ENCODE data around the gene EAF2.
"Not testable (repeated sequence)": the region's sequence is repeated elsewhere in the genome, so short reads cannot be mapped to it uniquely, and the experiment has no call there.

Gene EAF2

DNA sequence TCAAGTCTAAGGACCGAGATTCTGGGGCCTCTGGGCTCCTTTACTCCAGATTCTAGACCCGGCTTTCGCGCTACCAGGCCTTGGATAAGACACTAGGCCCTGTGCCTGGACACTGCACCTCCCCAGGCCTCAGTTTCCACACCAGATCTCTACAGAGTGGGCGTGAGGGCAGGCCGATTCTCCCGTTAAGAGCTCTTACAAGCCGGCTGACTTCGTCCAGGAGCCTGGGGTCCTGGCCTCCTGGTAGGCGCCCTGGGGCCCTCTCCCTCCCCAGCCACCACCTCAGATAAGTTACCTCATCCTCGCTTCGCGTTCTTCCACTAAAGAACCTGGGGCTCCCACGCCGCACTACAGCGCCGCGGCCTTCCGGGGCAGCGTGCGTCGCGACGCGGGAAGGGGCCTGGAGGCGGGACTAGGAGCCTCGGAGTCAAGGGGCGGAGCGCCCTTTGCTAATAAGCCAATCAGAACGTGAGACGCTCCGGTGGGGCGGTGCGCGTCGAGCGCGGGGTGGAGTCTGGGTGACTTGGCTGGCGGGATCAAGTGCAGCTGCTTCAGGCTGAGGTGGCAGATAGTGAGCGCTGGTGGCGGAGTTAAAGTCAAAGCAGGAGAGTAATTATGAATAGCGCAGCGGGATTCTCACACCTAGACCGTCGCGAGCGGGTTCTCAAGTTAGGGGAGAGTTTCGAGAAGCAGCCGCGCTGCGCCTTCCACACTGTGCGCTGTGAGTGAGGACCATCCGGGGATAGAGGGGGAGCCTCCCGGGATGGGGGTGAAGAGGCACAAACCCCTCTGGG, at the start of gene EAF2, which contains the start of gene IQCB1:
TSS of gene EAF2 (plus strand) at position 539 of the 794 bp plus-strand sequence. CDS start at position 616, 77 bp downstream.
TSS of gene IQCB1 (minus strand) at position 390 of the 794 bp plus-strand sequence. CDS start 6,100 bp downstream, outside the sequence.
- peak; percentile 95 for DNase-seq

GRCh38 chr3:121786485-121786884, 48.5 kb upstream of the EAF2 start:
- no peak for DNase-seq

GRCh38 chr3:121793078-121793477, 41.9 kb upstream of the EAF2 start:
- DNase-seq = no peak

GRCh38 chr3:121794264-121794983, 40.6 kb upstream of the EAF2 start:
- DNase-seq = no peak

DNA sequence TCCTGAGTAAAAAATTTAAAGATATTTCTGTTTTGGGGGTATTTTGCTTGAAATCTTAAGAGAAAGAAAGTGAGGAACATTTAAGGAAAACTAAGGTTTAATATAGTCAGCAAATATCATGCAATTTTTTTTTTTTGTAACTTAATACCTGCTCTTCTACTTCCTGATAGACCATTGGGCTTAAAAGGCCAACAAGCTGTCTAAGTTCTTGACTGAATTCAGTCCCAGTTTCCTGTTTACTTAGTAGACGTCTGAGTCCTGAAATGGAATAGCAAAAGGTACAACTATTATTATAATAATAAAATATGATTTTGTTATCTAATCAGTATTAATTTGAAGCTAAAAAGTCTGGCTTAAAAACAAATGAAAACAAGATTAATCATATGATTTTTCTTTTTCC, 38.0 kb upstream of the EAF2 start:
- no peak for DNase-seq

GRCh38 chr3:121800906-121801305, 34.1 kb upstream of the EAF2 start:
- DNase-seq = no peak

- no peak for DNase-seq
Observed at GRCh38 chr3:121803771-121804320, 31.2 kb upstream of the EAF2 start.

DNA sequence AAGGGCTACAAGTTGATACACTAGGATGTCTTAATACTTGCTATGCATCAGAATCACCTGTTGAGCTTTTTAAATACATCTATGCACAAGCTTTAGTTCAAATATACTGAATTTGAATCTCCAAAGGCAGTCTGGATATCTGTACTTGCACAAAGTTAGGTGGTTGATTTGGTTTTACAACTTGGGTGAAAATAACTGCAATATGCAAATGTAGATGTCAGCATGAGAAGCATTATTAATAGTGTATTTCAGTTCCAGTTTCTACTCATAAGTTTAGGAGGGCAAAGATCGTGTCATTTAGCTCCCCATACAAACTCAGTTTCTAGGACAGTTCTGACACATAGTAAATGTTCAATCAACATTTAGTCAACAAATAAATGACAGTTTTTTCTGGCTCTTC, 25.8 kb upstream of the EAF2 start:
- no peak for DNase-seq

DNA sequence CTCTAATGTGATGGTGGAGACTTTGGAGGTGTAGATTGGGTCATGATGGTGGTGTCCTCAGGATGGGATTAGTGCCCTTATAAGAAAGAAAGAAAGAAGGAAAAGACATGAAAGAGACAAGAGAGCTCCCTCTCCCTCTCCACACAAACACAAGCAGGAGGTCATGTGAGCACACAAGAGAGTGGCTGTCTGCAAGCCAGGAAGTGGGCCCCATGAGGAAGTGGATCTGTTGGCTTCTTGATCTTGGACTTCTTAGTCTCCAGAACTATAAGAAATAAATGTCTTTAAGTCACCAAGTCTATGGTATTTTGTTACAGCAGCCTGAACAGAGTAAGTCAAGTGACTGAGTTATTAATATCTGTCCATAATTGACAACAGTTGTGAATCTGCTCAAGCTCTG, 17.3 kb upstream of the EAF2 start:
- no peak for DNase-seq

DNA sequence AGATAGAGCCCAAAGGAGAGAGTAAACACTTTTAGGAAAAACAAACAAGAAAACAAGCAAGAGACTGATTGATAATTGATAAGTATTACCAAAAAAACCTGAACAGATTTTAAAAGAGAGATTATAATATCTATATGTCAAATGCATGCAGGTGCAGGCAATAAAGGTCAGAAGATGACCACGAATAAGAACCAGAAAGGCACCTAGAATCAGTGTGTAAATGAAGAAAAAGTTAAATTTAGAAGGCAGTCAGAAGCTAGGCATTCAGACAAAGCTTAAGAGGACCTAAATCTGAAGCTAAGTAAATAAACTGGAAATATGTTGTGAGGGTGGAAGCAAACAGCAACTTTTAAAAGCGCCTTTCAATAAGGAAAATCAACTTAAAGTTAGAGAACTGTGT, 16.4 kb upstream of the EAF2 start:
- no peak for DNase-seq

DNA sequence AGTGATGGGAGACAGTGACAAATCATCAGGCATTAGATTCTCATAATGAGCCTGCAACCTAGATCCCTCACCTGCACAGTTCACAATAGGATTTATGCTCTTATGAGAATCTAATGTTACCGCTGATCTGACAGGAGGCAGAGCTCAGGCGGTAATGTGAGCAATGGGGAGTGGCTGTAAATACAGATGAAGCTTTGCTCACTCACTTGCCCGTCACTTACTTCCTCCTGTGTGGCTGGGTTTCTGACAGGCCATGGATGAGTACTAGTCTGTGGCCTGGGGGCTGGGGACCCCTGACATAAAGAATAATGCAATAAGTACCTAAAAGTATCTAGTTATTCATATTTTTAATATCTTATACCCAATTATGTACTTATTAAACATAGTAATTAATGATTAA, 15.8 kb upstream of the EAF2 start:
- no peak for DNase-seq

DNA sequence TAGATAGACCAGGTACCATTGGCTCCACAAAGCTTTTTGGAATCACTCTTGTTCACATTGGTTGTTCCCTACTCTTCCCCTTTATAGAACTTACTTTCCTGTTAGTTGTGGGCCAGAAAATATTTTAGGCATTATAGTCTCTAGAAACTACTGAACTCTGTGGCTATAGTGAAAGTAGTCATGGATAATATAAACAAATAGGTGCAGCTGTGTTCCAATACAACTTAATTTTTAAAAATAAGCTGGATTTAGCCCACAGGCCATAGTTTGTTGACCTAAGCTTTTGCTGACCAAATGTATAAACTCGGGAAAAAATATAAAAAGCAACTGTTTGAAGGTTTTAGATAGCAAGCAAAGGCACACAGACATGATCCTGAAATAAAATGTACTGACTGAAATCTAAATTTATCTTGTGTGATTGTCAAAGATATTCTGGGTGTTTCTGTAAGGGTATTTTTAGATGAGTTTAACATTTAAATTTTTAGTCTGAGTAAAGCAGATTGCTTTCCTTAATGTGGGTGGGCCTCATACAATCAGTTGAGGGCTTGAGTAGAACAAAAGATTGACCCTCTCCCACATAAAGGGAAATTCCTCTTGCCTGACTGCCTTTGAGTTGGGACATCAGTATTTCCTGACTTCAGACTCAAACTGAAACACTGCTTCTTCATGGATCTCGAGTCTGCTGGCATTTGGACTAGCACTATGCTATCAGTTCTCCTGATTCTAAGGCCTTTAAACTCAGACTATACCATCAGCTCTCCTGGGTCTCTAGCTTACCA, 13.4 kb upstream of the EAF2 start:
- no peak for DNase-seq

DNA sequence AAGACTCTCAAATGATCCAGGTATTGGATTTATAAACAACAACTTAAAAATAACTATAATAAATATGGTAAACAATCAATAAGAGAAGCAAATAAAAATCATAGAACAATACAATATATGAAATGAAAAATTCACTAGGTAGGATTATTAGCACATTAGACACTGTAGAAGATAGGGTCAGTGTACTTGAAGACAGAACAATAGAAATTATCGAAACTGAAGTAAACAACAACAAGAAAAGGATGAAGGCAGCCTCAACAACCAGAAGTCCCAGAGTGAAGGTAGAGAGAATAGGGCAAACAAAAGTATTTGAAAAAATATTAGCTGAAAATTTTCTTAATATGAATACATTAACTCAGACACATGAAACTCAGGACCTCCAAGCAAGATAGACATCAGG, 12.0 kb upstream of the EAF2 start:
- no peak for DNase-seq

GRCh38 chr3:121834157-121834670, 795 bp upstream of the EAF2 start:
- DNase-seq = no peak

DNA sequence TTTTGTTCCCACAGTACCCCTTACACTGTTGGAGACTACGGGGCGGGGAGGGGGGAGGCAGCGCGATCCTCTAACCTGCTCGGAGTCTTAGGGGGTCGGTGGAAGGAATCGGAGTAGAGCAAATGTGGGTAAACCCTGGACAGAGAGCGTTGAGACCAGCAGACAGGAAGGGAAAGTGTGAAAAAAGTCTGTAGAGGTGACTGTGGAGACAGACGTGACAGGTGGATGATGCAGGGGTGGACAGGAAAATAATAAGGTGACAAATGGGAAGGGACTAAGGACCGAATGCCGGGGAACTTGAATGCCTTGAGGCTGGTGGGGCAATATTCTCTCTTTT, 424 bp downstream of the EAF2 start:
- DNase-seq = no peak

GRCh38 chr3:121836064-121836463, 1.1 kb downstream of the EAF2 start:
- peak; percentile 6 for DNase-seq

- no peak for DNase-seq
Observed at GRCh38 chr3:121836481-121836880, 1.5 kb downstream of the EAF2 start.

DNA sequence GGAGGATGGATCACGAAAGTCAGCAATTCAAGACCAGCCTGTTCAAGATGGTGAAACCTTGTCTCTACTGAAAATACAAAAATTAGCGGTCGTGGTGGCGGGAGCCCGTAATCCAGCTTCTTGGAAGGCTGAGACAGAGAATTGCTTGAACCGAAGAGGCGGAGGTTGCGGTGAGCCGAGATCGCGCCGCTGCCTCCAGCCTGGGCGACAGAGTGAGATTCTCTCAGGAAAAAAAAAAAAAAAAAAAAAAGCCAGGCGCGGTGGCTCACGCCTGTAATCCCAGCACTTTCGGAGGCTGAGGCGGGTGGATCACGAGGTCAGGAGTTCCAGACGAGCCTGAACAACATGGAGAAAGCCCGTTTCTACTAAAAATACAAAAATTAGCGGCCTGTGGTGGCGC, 5.0 kb downstream of the EAF2 start:
- DNase-seq = no peak

GRCh38 chr3:121844892-121845291, 9.9 kb downstream of the EAF2 start:
- no peak for DNase-seq

- no peak for DNase-seq
Observed at GRCh38 chr3:121852256-121852655, 17.2 kb downstream of the EAF2 start.

DNA sequence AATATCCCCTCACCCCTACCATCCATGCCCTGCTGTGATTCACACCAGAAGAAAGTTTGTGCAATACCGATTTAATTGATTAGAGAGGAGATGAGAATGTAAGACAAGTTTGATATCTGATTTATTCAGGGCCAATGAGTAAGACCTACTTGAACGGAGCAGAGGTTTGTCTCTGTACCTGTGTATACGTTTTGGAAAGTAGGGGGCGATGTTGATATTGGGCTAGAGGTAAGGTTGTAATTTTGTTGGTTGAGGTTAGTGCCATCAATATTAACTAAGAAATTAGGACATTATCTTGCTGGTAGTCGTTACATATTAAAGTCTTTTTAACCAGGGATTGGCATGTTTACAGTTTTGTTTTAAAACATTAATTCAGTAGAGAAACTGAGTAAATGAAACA, 20.5 kb downstream of the EAF2 start:
- DNase-seq = no peak

- DNase-seq = not testable (repeated sequence)
Observed at GRCh38 chr3:121857778-121858177, 22.8 kb downstream of the EAF2 start.

DNA sequence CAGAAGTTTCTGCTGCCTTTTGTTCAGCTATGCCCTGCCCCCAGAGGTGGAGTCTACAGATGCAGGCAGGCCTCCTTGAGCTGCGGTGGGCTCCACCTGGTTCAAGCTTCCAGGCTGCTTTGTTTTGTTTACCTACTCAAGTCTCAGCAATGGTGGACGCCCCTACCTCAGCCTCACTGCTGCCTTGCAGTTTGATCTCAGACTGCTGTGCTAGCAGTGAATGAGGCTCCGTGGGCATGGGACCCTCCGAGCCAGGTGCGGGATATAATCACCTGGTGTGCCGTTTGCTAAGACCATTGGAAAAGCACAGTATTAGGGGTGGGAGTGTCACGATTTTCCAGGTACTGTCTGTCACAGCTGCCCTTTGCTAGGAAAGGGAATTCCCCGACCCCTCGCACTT, 28.2 kb downstream of the EAF2 start:
- not testable (repeated sequence) for DNase-seq
